BE2C (cell line): ENCODE results near the gene TMEM190.

Source experiments
- DNase-seq: peaks from one replicate; pipeline ENCODE4 v3.0.0-alpha.2; 2020
- H3K27me3 ChIP-seq: fragments of 250-450 bp; sonication (Bioruptor Pico); 2 replicates; pipeline ENCODE4 v1.5.1; 2020; ENCODE audit warnings: mild to moderate bottlenecking
- H3K36me3 ChIP-seq: fragments of 250-450 bp; sonication (Bioruptor Pico); 2 replicates; pipeline ENCODE4 v1.5.1; 2020; ENCODE audit warnings: mild to moderate bottlenecking
- H3K4me1 ChIP-seq: fragments of 250-450 bp; sonication (Bioruptor Pico); 2 replicates; pipeline ENCODE4 v1.5.1; 2020
- H3K4me3 ChIP-seq: 2 replicates; pipeline ENCODE4 v1.5.1; 2011; ENCODE audit warnings: low read depth, low read length
- H3K9me3 ChIP-seq: fragments of 250-450 bp; sonication (Bioruptor Pico); 2 replicates; pipeline ENCODE4 v1.5.1; 2020
- TF ChIP-seq, protein P1 (sequence below): IDR thresholded peaks from 2 replicates; pipeline ENCODE4 v1.5.1; 2012; ENCODE audit warnings: mild to moderate bottlenecking, low read depth, low read length

TMEM190 gene

GRCh38 chr19:55423225-55424005 is 46.8 kb downstream of the TMEM190 start:
- Histone ChIP-seq H3K36me3 (no peaks in the 10 kb centered on the region), H3K4me3 (no peak overlapping the region), H3K9me3 (no peaks in the 10 kb centered on the region), H3K4me1 (no peaks in the 10 kb centered on the region), H3K27me3 (peaks cover 3% of the 10 kb centered on the region; the same call in 1 of the 2 replicates)
- no peak for DNase-seq
- TF ChIP-seq, protein P1, sequence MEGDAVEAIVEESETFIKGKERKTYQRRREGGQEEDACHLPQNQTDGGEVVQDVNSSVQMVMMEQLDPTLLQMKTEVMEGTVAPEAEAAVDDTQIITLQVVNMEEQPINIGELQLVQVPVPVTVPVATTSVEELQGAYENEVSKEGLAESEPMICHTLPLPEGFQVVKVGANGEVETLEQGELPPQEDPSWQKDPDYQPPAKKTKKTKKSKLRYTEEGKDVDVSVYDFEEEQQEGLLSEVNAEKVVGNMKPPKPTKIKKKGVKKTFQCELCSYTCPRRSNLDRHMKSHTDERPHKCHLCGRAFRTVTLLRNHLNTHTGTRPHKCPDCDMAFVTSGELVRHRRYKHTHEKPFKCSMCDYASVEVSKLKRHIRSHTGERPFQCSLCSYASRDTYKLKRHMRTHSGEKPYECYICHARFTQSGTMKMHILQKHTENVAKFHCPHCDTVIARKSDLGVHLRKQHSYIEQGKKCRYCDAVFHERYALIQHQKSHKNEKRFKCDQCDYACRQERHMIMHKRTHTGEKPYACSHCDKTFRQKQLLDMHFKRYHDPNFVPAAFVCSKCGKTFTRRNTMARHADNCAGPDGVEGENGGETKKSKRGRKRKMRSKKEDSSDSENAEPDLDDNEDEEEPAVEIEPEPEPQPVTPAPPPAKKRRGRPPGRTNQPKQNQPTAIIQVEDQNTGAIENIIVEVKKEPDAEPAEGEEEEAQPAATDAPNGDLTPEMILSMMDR = no peak

GRCh38 chr19:55424518-55424917 is 47.9 kb downstream of the TMEM190 start:
- H3K4me3 ChIP-seq = no peak overlapping the region
- no peak for DNase-seq
- no peaks in the 10 kb centered on the region for H3K36me3 ChIP-seq
- TF ChIP-seq, protein P1 = no peak
- H3K9me3 ChIP-seq = no peaks in the 10 kb centered on the region
- no peaks in the 10 kb centered on the region for H3K4me1 ChIP-seq
- peaks cover 3% of the 10 kb centered on the region; the same call in 1 of the 2 replicates for H3K27me3 ChIP-seq

- no peak overlapping the region for H3K4me3 ChIP-seq
Measured at GRCh38 chr19:55426042-55426441, 49.4 kb downstream of the TMEM190 start.

More at GRCh38 chr19:55426042-55426441, 49.4 kb downstream of the TMEM190 start:
- peaks cover 3% of the 10 kb centered on the region; the same call in 1 of the 2 replicates for H3K27me3 ChIP-seq
- H3K4me1 ChIP-seq = no peaks in the 10 kb centered on the region
- DNase-seq = no peak
- no peaks in the 10 kb centered on the region for H3K36me3 ChIP-seq
- TF ChIP-seq, protein P1 = no peak
- no peaks in the 10 kb centered on the region for H3K9me3 ChIP-seq
